ENCODE results near the gene CCDC88C.

GRCh38 chr14:91292491-91292890 lies 125.1 kb downstream of the CCDC88C start:
- no peak for TF ChIP-seq EZH2phosphoT487 (IDR thresholded peaks at IDR 0.05)
- no peak for TF ChIP-seq CTCF (IDR thresholded peaks at IDR 0.05)
